Aorta (tissue), 5 donors: ENCODE results near the gene CCDC124. TPM values are rescaled to one million over a fixed set of nuclear protein-coding genes. Genes with fewer than 3 reads are reported as not detected.
"Not testable (repeated sequence)": the region's sequence is repeated elsewhere in the genome, so short reads cannot be mapped to it uniquely, and the experiment has no call there.

Source experiments
- ATAC-seq: fragments of 200-7000 bp; cut with Tn5 transposase; one replicate; pipeline ENCODE4 v1.9.1; 2022; ENCODE audit warnings: moderate library complexity; ENCODE audit not compliant: low FRiP score
- DNase-seq, 2 donors: peaks; one replicate each; pipeline ENCODE4 v3.0.0-alpha.2; 2020
- H3K27ac ChIP-seq, 2 donors: one replicate each; pipeline ENCODE4 v1.5.1; 2013; ENCODE audit warnings: low read length in 2 of 2, mild to moderate bottlenecking in 2 of 2, moderate library complexity in 2 of 2, control low read depth in 1 of 2, inconsistent platforms in 1 of 2, low read depth in 1 of 2
- H3K27me3 ChIP-seq, 2 donors: one replicate each; pipeline ENCODE4 v1.6.1; 2013; ENCODE audit warnings: control low read depth in 1 of 2, low read length in 1 of 2, mild to moderate bottlenecking in 1 of 2, moderate library complexity in 1 of 2; ENCODE audit not compliant: insufficient read depth in 2 of 2, control insufficient read depth in 1 of 2
- H3K36me3 ChIP-seq, 2 donors: one replicate each; pipeline ENCODE4 v1.6.1; 2013; ENCODE audit warnings: control low read depth in 1 of 2, low read length in 1 of 2, mild to moderate bottlenecking in 1 of 2; ENCODE audit not compliant: insufficient read depth in 2 of 2, control insufficient read depth in 1 of 2
- H3K4me1 ChIP-seq, 2 donors: one replicate each; pipeline ENCODE4 v1.6.1; 2013; ENCODE audit warnings: low read length in 2 of 2, control low read depth in 1 of 2, mild to moderate bottlenecking in 1 of 2, moderate library complexity in 1 of 2; ENCODE audit not compliant: insufficient read depth in 2 of 2, control insufficient read depth in 1 of 2
- H3K4me3 ChIP-seq, 2 donors: one replicate each; pipeline ENCODE4 v1.5.1; 2013; ENCODE audit warnings: low read length in 2 of 2, control low read depth in 1 of 2, mild to moderate bottlenecking in 1 of 2
- H3K9me3 ChIP-seq: one replicate; pipeline ENCODE4 v1.6.1; 2013; ENCODE audit warnings: mild to moderate bottlenecking, low read length; ENCODE audit not compliant: control insufficient read depth
- WGBS, 2 donors: extraction: QIAGEN DNeasy Blood & Tissue Kit; methylation state at CpG; one replicate each; pipeline ENCODE4 v1.1.7; 2013; 5-methylcytosine and 5-hydroxymethylcytosine counted together
- intact Hi-C, 2 donors: fragments of 100-400 bp; cut with DNase I; formaldehyde crosslinking; loops; one replicate each; pipeline versions ENCODE4 v1.14.2 to v1.15.0; 2022
- polyA plus RNA-seq, 2 donors: library from polyadenylated mRNA; stranded (reverse); fragments of 200-250 nt; gene quantifications; one replicate each; pipeline ENCODE4 v1.2.3, GENCODE V29; 2013
- total RNA-seq, 2 donors: library from RNA; stranded (reverse); fragmentation: NEBNext Ultra II Directional; extraction: Animal tissue kit (Norgen Biotek cat#: 25700); gene quantifications; one replicate each; pipeline ENCODE4 v1.2.1, GENCODE V29; 2021
- donor health status: healthy with polysubstance abuse.
- donor health status: Bipolar disorder and iron deficiency.
- donor health status: DM: no; HTN: no; CAD: no.
- donor health status: DM: no; HTN: no; CAD: no.
- donor health status: DM: yes; HTN: yes; CAD: no.

The CCDC124 gene
- total and polyA plus RNA-seq, 4 donors, result 48.9 to 162 (median 90.7) TPM

DNA sequence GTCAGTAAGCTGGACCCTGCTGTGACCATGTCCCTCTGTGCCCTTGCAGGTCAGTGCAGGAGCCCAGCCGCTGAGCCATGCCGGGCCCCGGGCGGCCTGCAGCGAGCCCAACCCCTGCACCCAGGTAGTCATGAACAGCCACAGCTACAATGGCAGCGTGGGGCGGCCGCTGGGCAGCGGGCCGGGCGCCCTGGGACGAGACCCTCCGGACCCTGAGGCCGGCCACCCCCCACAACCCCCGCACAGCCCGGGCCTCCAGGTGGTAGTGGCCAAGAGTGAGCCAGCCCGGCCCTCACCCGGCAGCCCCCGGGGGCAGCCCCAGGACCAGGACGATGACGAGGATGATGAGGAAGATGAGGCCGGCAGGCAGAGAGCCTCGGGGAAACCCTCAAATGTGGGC lies 40.9 kb downstream of the CCDC124 start:
- Histone ChIP-seq H3K36me3 (no peaks in the 10 kb centered on the region), H3K9me3 (no peaks in the 10 kb centered on the region), H3K27me3 (no peaks in the 10 kb centered on the region), H3K4me3 (no peak overlapping the region), H3K4me1 (no peaks in the 10 kb centered on the region), H3K27ac (no peak overlapping the region)
- DNase-seq, result no peak
- intact Hi-C loops, result no loop called here
- ATAC-seq, result no peak
- 92 to 93% methylated on average over 22 to 23 of the region's 23 CpGs for WGBS, 2 donors

DNA sequence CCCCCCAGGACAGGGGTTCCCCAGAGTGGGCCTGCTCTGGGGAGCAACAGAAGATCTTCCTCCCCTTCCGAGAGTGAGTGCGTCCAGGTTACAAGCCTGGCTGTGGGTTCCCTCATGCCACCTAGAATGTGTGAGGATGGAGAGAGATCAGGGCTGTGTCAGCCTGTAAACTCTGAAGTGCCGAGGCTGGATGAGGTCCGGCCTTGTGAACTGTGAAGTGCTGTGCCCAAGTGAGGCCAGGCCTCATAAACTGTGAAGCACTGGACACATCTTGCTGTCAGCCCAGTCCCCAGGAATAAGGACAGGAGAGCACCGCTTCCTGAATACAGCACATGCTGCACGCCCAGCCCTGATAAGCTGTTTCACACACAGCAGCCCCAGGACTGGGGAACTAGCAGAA lies 41.7 kb downstream of the CCDC124 start:
- Histone ChIP-seq H3K36me3 (no peaks in the 10 kb centered on the region), H3K4me3 (no peak overlapping the region), H3K27me3 (no peaks in the 10 kb centered on the region), H3K27ac (no peak overlapping the region), H3K4me1 (no peaks in the 10 kb centered on the region), H3K9me3 (no peaks in the 10 kb centered on the region)
- WGBS, 2 donors, result 84 to 86% methylated on average over 6 of the region's 6 CpGs
- ATAC-seq, result no peak
- intact Hi-C loops, result no loop called here
- DNase-seq, result no peak

DNA sequence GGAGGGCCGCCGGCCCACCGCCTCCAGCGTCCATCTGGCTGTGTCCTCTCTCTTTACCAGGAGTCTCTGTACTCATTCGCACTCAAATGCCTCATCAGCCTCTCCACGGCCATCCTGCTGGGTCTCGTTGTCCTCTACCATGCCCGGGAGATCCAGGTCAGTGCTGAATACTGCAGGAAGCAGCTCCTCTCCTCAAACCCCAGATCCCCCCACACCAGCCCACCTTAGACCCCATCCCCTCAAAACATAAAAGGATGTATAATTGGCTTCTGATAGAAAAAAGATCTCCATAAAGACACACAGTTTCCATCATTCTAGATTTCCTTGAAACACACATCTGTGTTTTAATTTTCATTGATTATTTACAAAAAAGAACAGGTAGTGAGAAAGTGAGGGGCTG lies 42.2 kb downstream of the CCDC124 start:
- Histone ChIP-seq H3K9me3 (no peaks in the 10 kb centered on the region), H3K27ac (no peak overlapping the region), H3K36me3 (no peaks in the 10 kb centered on the region), H3K27me3 (no peaks in the 10 kb centered on the region), H3K4me3 (no peak overlapping the region), H3K4me1 (no peaks in the 10 kb centered on the region)
- intact Hi-C loops, result no loop called here
- WGBS, 2 donors, result 78 to 85% methylated on average over 8 of the region's 8 CpGs
- ATAC-seq (no peak), DNase-seq (no peak)

DNA sequence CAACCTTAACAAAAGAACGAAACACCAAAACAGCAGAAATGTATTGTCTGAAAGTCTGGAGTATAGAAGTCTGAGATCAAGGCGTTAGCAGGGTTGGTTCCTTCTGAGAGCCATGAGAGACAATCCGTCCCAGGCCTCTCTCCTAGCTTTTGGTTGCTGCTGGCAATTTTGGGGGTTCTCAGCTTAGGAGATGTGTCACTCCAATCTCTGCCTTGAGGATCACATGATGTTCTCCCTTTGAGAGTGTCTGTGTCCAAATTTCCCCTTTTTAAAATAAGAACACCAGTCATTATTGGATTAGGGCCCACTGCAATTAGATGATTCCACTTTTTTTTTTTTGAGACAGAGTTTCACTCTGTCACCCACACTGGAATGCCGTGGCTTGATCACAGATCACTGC lies 44.2 kb downstream of the CCDC124 start:
- Histone ChIP-seq H3K4me1 (no peaks in the 10 kb centered on the region), H3K36me3 (no peaks in the 10 kb centered on the region), H3K27ac (no peak overlapping the region), H3K27me3 (no peaks in the 10 kb centered on the region), H3K4me3 (no peak overlapping the region), H3K9me3 (no peaks in the 10 kb centered on the region)
- ATAC-seq (no peak), DNase-seq (no peak)
- 80 to 91% methylated on average over 4 of the region's 4 CpGs for WGBS, 2 donors
- intact Hi-C loops, result no loop called here

GRCh38 chr19:17977488-17977887 lies 44.7 kb downstream of the CCDC124 start:
- Histone ChIP-seq H3K27me3 (no peaks in the 10 kb centered on the region), H3K27ac (no peak overlapping the region), H3K9me3 (no peaks in the 10 kb centered on the region), H3K36me3 (no peaks in the 10 kb centered on the region), H3K4me1 (no peaks in the 10 kb centered on the region), H3K4me3 (no peak overlapping the region)
- DNase-seq (no peak), ATAC-seq (no peak)
- WGBS, 2 donors, result 77 to 82% methylated on average over 7 of the region's 7 CpGs
- intact Hi-C loops, result no loop called here

DNA sequence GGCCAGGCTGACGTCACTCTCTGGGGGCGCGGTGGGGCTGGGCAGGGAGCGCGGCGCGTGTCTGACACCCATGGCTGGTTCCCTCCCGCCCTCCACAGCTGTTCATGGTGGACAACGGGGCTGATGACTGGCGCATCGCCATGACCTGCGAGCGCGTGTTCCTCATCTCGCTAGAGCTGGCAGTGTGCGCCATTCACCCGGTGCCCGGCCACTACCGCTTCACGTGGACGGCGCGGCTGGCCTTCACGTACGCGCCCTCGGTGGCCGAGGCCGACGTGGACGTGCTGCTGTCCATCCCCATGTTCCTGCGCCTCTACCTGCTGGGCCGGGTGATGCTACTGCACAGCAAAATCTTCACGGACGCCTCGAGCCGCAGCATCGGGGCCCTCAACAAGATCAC lies 48.8 kb downstream of the CCDC124 start:
- no peaks in the 10 kb centered on the region for H3K27me3 ChIP-seq
- H3K4me3 ChIP-seq, result no peak overlapping the region
- intact Hi-C loops, result no loop called here
- no peaks in the 10 kb centered on the region for H3K9me3 ChIP-seq
- no peak for ATAC-seq
- no peaks in the 10 kb centered on the region for H3K36me3 ChIP-seq
- H3K4me1 ChIP-seq, result no peaks in the 10 kb centered on the region
- no peak overlapping the region for H3K27ac ChIP-seq
- no peak for DNase-seq
- 93 to 94% methylated on average over 34 to 38 of the region's 38 CpGs for WGBS, 2 donors

DNA sequence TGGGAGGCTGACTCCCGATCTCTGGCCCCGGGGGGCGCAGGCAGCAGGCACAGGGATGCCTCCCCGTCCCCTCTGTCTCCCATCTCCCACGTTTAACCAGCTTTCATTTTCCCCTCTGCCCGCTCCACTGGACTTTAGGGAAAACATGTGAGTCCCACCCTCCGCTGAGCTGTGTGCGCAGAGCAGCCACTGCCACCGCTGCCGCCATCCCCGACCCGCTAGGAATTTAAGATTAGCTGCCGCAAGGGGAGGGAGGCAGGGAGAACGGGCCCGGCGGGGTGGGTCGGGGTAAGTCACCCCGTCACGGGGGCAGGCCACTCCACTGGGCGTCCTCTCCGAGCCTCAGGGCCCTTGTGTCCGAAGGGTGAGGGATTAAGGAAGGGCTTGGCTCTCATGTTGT lies 49.6 kb downstream of the CCDC124 start:
- intact Hi-C loops, result no loop called here

GRCh38 chr19:17985037-17985818 lies 52.4 kb downstream of the CCDC124 start:
- Histone ChIP-seq H3K9me3 (no peaks in the 10 kb centered on the region), H3K4me1 (no peaks in the 10 kb centered on the region), H3K4me3 (no peak overlapping the region), H3K27ac (no peak overlapping the region), H3K36me3 (no peaks in the 10 kb centered on the region), H3K27me3 (no peaks in the 10 kb centered on the region)
- DNase-seq (no peak), ATAC-seq (no peak)
- intact Hi-C loops, result no loop called here
- WGBS, 2 donors, result 71 to 72% methylated on average over 17 of the region's 17 CpGs

More for the DNA sequence above, 49.6 kb downstream of the CCDC124 start:
- H3K27me3 ChIP-seq, result no peaks in the 10 kb centered on the region
- H3K4me1 ChIP-seq, result no peaks in the 10 kb centered on the region
- no peak overlapping the region for H3K4me3 ChIP-seq
- H3K9me3 ChIP-seq, result no peaks in the 10 kb centered on the region
- H3K36me3 ChIP-seq, result no peaks in the 10 kb centered on the region
- DNase-seq (no peak), ATAC-seq (no peak)
- WGBS, 2 donors, result 70 to 82% methylated on average over 22 of the region's 22 CpGs
- no peak overlapping the region for H3K27ac ChIP-seq

DNA sequence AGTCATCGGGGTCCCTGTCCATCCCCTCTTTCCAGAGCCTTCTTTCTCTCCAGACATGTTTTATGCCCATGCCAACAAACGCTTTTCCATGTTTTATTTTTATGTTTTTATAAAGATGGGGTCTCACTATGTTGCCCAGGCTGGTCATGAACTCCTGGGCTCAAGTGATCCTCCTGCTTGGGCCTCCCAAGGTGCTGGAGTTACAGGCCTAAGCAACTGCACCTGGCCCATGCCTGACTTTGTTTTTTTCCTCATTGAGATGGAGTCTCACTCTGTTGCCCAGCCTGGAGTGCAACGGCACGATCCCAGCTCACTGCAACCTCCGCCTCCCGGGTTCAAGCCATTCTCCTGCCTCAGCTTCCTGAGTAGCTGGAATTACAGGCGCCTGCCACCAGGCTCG lies 53.8 kb downstream of the CCDC124 start:
- DNase-seq, H3K27ac ChIP-seq, H3K27me3 ChIP-seq, H3K9me3 ChIP-seq, ATAC-seq, H3K36me3 ChIP-seq, intact Hi-C loops, H3K4me1 ChIP-seq, H3K4me3 ChIP-seq: not testable (repeated sequence)
- 70 to 74% methylated on average over 8 of the region's 8 CpGs for WGBS, 2 donors
